DOHH2 (cell line): ENCODE measurements around the gene ZNF507.

Experiments used
- CTCF ChIP-seq: fragments of 200-600 bp; sonication (generic); IDR thresholded peaks from one replicate; pipeline ENCODE4 v1.5.1; 2014; ENCODE audit warnings: antibody characterized with exemption, mild to moderate bottlenecking, low read depth, low read length; ENCODE audit not compliant: poor library complexity, severe bottlenecking
- EZH2phosphoT487 ChIP-seq: fragments of 200-600 bp; sonication (generic); IDR thresholded peaks from 2 replicates; pipeline ENCODE4 v1.6.1; 2017; ENCODE audit warnings: borderline replicate concordance, mild to moderate bottlenecking, antibody characterized with exemption, low read length, moderate library complexity, mixed read lengths

DNA sequence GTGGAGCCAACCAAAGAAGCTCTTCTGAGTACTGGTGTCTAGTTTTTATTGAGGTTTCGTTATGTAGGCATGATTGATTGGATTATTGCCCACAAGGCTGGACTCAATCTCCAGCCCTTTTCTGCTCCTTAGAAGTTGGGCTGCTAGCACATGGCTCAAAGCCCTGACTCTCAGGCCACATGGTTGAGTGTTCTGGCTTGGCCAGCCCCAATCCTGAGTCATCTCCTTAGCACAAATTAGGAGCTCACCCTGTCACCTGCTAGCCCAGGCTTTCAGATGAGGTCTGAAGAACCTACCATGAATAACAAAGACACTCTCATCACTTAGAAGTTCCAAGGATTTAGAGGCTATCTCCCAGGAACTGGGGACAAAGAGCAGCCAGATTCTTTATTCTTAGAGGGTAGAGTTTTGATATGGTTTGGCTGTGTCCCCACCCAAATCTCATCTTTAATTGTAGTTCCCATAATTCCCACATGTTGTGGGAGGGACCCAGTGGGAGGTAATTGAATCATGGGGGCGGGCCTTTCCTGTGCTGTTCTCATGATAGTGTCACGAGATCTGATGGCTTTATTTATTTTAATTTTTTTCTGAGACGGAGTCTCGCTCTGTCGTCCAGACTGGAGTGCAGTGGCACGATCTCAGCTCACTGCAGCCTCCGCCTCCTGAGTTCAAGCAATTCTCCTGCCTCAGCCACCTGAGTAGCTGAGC lies 71.5 kb downstream of the ZNF507 start:
- no peak for TF ChIP-seq CTCF
- no peak for TF ChIP-seq EZH2phosphoT487
